SK-N-SH treated with all-trans-retinoic acid at 6 μM for 48 hours (cell line): ENCODE measurements around the gene GFPT2.

Experiments used
- ATAC-seq: fragments of 200-7000 bp; cut with Tn5 transposase; 3 replicates; pipeline ENCODE4 v1.9.1; 2020; ENCODE audit warnings: mild to moderate bottlenecking, moderate library complexity
- ARNTL ChIP-seq: fragments of 450-650 bp; formaldehyde crosslinking; IDR thresholded peaks from 2 replicates; pipeline ENCODE4 v1.5.0; 2020; ENCODE audit warnings: low read depth, mild to moderate bottlenecking, moderate library complexity, borderline replicate concordance
- BACH2 ChIP-seq: fragments of 250-450 bp; sonication (Bioruptor Pico); IDR thresholded peaks from 2 replicates; pipeline ENCODE4 v1.9.0; 2021; ENCODE audit warnings: mild to moderate bottlenecking, borderline replicate concordance
- CREB5 ChIP-seq: fragments of 250-450 bp; sonication (Bioruptor Pico); IDR thresholded peaks from 2 replicates; pipeline ENCODE4 v1.5.1; 2020; ENCODE audit warnings: low read depth, mild to moderate bottlenecking, moderate library complexity
- CSDC2 ChIP-seq: fragments of 250-450 bp; sonication (Bioruptor Pico); IDR thresholded peaks from 2 replicates; pipeline ENCODE4 v1.5.0; 2020; ENCODE audit warnings: mild to moderate bottlenecking, moderate library complexity
- CSRNP3 ChIP-seq: fragments of 250-450 bp; sonication (Bioruptor Pico); IDR thresholded peaks from 2 replicates; pipeline ENCODE4 v1.5.1; 2021; ENCODE audit warnings: mild to moderate bottlenecking, moderate library complexity
- ESRRG ChIP-seq: fragments of 250-450 bp; sonication (Bioruptor Pico); IDR thresholded peaks from 2 replicates; pipeline ENCODE4 v1.6.1; 2021; ENCODE audit warnings: mild to moderate bottlenecking
- GLIS3 ChIP-seq: fragments of 250-450 bp; sonication (Bioruptor Pico); IDR thresholded peaks from 2 replicates; pipeline ENCODE4 v1.5.0; 2020; ENCODE audit warnings: mild to moderate bottlenecking, moderate library complexity
- ISL1 ChIP-seq: fragments of 250-450 bp; sonication (Bioruptor Pico); IDR thresholded peaks from 2 replicates; pipeline ENCODE4 v2.1.2; 2022; ENCODE audit warnings: mild to moderate bottlenecking, moderate library complexity
- OSR1 ChIP-seq: fragments of 250-450 bp; sonication (Bioruptor Pico); IDR thresholded peaks from 2 replicates; pipeline ENCODE4 v1.8.0; 2022; ENCODE audit warnings: moderate library complexity, mild to moderate bottlenecking, inconsistent platforms
- PATZ1 ChIP-seq: fragments of 250-450 bp; sonication (Bioruptor Pico); IDR thresholded peaks from 2 replicates; pipeline ENCODE4 v1.8.0; 2020; ENCODE audit warnings: mild to moderate bottlenecking, moderate library complexity, borderline replicate concordance
- POU6F1 ChIP-seq: fragments of 250-450 bp; sonication (Bioruptor Pico); IDR thresholded peaks from 2 replicates; pipeline ENCODE4 v1.8.0; 2021; ENCODE audit warnings: low read depth, mild to moderate bottlenecking, moderate library complexity, borderline replicate concordance
- PPARA ChIP-seq: fragments of 250-450 bp; sonication (Bioruptor Pico); IDR thresholded peaks from 2 replicates; pipeline ENCODE4 v1.5.0; 2020; ENCODE audit warnings: mild to moderate bottlenecking, borderline replicate concordance
- RARB ChIP-seq: fragments of 250-450 bp; sonication (Bioruptor Pico); IDR thresholded peaks from 2 replicates; pipeline ENCODE4 v1.8.0; 2021; ENCODE audit warnings: mild to moderate bottlenecking, moderate library complexity
- SNAI2 ChIP-seq: fragments of 250-450 bp; sonication (Bioruptor Pico); IDR thresholded peaks from 2 replicates; pipeline ENCODE4 v1.5.0; 2020; ENCODE audit warnings: mild to moderate bottlenecking, moderate library complexity
- TCF4 ChIP-seq: fragments of 250-450 bp; sonication (Bioruptor Pico); IDR thresholded peaks from 2 replicates; pipeline ENCODE4 v1.8.0; 2021; ENCODE audit warnings: mild to moderate bottlenecking, moderate library complexity, borderline replicate concordance
- TOX ChIP-seq: fragments of 250-450 bp; sonication (Bioruptor Pico); IDR thresholded peaks from 2 replicates; pipeline ENCODE4 v1.8.0; 2021; ENCODE audit warnings: mild to moderate bottlenecking, moderate library complexity, borderline replicate concordance
- TSHZ2 ChIP-seq: fragments of 250-450 bp; sonication (Bioruptor Pico); IDR thresholded peaks from 2 replicates; pipeline ENCODE4 v1.5.0; 2020; ENCODE audit warnings: mild to moderate bottlenecking, moderate library complexity
- ZC3H10 ChIP-seq: fragments of 250-450 bp; sonication (Bioruptor Pico); IDR thresholded peaks from 2 replicates; pipeline ENCODE4 v1.5.1; 2021; ENCODE audit warnings: mild to moderate bottlenecking, moderate library complexity
- ZFP3 ChIP-seq: fragments of 250-450 bp; sonication (Bioruptor Pico); IDR thresholded peaks from 2 replicates; pipeline ENCODE4 v1.5.0; 2020; ENCODE audit warnings: mild to moderate bottlenecking, moderate library complexity
- ZFP30 ChIP-seq: fragments of 450-650 bp; formaldehyde crosslinking; IDR thresholded peaks from 2 replicates; pipeline ENCODE4 v1.5.0; 2022; ENCODE audit warnings: mild to moderate bottlenecking, moderate library complexity
- ZNF565 ChIP-seq: fragments of 450-650 bp; formaldehyde crosslinking; conservative IDR thresholded peaks from 2 replicates; pipeline ENCODE4 v1.5.0; 2020; ENCODE audit warnings: low read depth, mild to moderate bottlenecking, moderate library complexity
- ZNF70 ChIP-seq: fragments of 450-650 bp; formaldehyde crosslinking; IDR thresholded peaks from 2 replicates; pipeline ENCODE4 v1.5.0; 2020; ENCODE audit warnings: mild to moderate bottlenecking, moderate library complexity
- ZNF8 ChIP-seq: fragments of 450-650 bp; formaldehyde crosslinking; IDR thresholded peaks from 2 replicates; pipeline ENCODE4 v1.5.0; 2020; ENCODE audit warnings: mild to moderate bottlenecking, moderate library complexity

Gene GFPT2

GRCh38 chr5:180334176-180334575 is 19.0 kb downstream of the GFPT2 start (continued):
- TF ChIP-seq RARB (CRISPR knock-in tag) (no peak), SNAI2 (no peak)

- TF ChIP-seq ZFP3 (CRISPR knock-in tag): no peak
- no peak for TF ChIP-seq TCF4
- TF ChIP-seq ARNTL (CRISPR knock-in tag): no peak
- no peak for TF ChIP-seq GLIS3 (CRISPR knock-in tag)
- TF ChIP-seq TOX (CRISPR knock-in tag): no peak
- no peak for TF ChIP-seq PATZ1 (CRISPR knock-in tag)
- no peak for TF ChIP-seq CREB5
- no peak for TF ChIP-seq OSR1 (CRISPR knock-in tag)
- TF ChIP-seq ZC3H10 (CRISPR knock-in tag): no peak
- no peak for TF ChIP-seq RARB (CRISPR knock-in tag)
- no peak for TF ChIP-seq PPARA (CRISPR knock-in tag)
- TF ChIP-seq CSRNP3 (CRISPR knock-in tag): no peak
- TF ChIP-seq ESRRG (CRISPR knock-in tag): no peak
- no peak for TF ChIP-seq ZNF565 (CRISPR knock-in tag)
- TF ChIP-seq TSHZ2 (CRISPR knock-in tag): no peak
- no peak for TF ChIP-seq CSDC2 (CRISPR knock-in tag)
- TF ChIP-seq POU6F1: no peak
- TF ChIP-seq SNAI2: no peak
- ATAC-seq: no peak
These were observed 19.5 kb downstream of the GFPT2 start for GRCh38 chr5:180333661-180334060.

GRCh38 chr5:180332861-180333260 is 20.3 kb downstream of the GFPT2 start:
- ATAC-seq: no peak
- TF ChIP-seq BACH2 (CRISPR knock-in tag): no peak
- no peak for TF ChIP-seq ZNF70 (CRISPR knock-in tag)
- TF ChIP-seq OSR1 (CRISPR knock-in tag): no peak
- TF ChIP-seq PPARA (CRISPR knock-in tag): no peak
- no peak for TF ChIP-seq ARNTL (CRISPR knock-in tag)
- no peak for TF ChIP-seq ISL1 (CRISPR knock-in tag)
- no peak for TF ChIP-seq TSHZ2 (CRISPR knock-in tag)
- no peak for TF ChIP-seq CSDC2 (CRISPR knock-in tag)
- TF ChIP-seq ESRRG (CRISPR knock-in tag): no peak
- TF ChIP-seq ZC3H10 (CRISPR knock-in tag): no peak
- no peak for TF ChIP-seq GLIS3 (CRISPR knock-in tag)
- no peak for TF ChIP-seq ZNF565 (CRISPR knock-in tag)
- no peak for TF ChIP-seq ZFP30 (CRISPR knock-in tag)
- no peak for TF ChIP-seq ZFP3 (CRISPR knock-in tag)
- no peak for TF ChIP-seq TCF4
- no peak for TF ChIP-seq CSRNP3 (CRISPR knock-in tag)
- TF ChIP-seq ZNF8: no peak
- no peak for TF ChIP-seq TOX (CRISPR knock-in tag)
